ENCODE results near the gene PSMD10.

PSMD10 gene

DNA sequence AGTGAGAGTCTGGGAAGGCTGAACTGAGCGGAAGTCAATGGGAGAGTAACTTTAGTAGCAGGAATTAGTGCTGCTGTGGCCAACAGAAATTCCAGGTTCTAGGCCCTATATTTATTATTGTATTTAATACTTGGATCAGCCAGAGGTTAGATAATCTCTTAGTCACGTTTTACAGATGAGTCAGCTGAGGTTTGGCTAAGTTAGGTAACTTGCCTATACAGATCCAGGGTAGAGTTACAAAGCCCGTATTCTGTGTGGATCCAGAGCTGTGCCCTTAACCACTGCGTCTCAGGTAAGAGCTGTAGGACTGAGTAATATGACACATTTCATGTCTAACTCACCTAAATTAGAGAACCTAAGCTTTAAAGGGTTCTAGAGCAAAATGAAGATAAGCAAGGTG lies 20.5 kb downstream of the PSMD10 start:
- no peak for DNase-seq

DNA sequence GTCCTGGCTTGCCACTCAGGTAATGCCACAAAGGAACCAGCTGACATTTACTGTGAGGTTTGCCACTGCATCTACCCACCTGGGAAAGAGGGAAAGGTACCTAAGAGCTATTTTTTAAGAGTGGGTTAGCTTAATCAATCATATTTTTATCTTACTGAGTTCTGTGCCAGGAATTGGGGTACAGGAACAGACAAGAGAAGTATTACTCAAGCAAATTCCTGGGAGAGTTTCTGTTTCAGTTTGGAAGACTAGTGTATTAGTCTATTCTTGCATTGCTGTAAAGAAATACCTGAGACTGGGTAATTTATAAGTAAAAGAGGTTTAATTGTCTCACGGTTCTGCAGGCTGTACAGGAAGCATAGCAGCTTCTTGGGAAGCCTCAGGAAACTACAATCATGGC lies 23.2 kb downstream of the PSMD10 start:
- no peak for DNase-seq

DNA sequence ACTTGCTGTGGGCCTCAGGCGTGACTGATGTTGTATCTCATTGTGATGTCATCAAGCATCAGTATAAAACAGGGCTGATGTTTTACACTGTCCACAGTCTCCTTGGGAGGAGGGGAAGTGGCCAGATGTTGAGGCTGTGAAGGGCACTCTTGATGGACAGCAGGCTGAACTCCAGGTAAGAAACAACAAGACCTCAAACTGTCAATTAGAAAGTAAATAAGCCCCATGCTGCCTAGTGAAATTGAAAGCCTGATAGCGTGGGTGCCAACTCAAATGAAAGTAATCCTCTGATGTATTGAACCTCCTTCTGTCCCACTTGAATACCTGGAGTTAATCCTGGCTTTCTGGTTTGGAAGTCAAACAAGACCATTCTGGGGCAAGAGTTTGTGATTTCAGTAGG lies 26.7 kb downstream of the PSMD10 start:
- DNase-seq = no peak

DNA sequence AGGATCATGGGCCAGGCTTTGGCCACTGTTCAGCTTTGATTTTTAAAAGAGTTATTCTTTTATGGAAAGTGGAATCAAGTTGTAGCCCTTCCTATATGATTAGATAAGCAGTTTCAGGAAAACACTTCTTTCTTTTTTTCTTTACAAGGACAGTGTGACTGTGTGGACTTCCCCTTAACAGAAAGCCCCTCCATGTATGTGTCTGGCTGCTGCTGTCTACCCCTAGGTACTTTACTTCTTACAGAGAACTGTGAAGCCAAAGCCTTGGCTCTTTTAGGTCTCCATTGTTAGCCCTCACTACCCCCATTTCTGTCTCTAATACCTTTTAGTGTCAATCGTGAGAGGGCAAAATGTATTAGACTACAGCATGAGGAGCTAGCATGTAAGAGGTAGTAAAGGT lies 27.3 kb downstream of the PSMD10 start:
- no peak for DNase-seq

DNA sequence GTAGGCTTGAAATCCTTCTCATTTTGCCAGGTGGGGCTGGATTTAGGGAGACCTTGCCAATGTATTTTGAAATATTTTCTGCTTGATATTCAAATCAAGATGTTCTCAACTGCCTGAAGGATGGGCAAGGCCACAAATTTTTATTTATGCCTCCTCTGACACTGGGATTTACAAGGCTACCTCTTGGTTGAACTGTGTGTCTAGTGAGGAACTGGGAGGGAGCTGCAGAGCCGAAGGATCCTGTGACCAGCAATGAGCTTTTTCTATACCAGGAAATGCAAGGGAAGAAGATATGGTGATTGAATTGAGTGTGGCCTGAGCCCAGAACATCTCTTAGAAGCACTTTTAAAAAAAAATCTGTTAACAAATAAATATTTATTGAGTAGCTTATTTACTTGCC lies 31.5 kb downstream of the PSMD10 start:
- DNase-seq = no peak

DNA sequence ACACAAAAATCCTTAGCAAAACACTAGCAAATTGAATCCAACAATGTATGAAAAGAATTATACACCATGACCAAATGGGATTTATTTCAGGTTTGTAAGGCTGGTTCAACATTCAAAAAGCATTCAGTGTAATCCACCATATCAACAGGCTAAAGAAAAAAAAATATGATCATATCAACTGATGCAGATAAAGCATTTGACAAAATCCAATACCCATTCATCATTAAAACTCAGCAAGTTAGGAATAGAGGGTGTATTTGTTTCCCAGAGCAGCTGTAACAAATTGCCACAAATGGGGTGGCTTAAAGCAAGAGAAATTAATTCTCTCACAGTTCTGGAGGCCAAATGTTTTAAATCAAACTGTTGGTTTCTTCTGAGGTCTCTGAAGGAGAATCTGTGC lies 35.8 kb downstream of the PSMD10 start:
- DNase-seq = no peak

DNA sequence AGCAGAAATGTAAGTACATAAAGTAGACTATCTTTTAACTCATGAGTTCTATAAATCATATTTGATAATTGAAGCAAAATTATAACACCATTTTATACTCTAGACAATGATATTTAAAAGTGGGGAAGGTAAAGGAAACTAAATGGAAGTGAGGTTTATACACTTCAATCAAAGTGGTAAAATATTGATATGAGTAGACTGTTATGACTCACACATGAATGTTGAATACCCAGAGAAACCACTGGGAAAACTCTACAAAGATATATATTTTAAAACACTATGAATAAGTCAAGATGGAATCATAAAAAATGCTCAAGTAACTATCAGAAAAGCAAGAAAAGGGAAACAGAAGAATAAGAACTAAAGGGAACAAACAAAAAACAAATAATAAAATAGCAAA lies 38.1 kb downstream of the PSMD10 start:
- DNase-seq = no peak

DNA sequence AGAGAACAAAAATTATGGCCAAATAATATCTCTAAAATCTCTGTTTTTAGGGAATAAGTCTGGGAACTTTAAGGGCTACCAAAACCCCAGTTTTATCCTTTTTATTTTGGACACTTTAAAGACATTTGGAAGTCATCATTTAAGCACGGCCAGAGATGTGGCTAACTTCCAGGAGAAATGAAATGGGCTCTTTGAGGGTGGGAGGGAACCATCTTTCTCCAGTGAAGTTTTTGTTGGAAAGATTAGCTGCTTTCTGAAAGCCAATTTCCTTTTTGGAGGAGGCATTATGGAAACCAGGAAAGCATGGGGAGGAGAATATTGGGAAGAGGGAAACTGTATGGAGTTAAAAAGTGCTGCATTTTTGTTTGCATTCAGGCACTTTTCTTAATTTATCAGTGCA lies 41.7 kb downstream of the PSMD10 start:
- DNase-seq = no peak

DNA sequence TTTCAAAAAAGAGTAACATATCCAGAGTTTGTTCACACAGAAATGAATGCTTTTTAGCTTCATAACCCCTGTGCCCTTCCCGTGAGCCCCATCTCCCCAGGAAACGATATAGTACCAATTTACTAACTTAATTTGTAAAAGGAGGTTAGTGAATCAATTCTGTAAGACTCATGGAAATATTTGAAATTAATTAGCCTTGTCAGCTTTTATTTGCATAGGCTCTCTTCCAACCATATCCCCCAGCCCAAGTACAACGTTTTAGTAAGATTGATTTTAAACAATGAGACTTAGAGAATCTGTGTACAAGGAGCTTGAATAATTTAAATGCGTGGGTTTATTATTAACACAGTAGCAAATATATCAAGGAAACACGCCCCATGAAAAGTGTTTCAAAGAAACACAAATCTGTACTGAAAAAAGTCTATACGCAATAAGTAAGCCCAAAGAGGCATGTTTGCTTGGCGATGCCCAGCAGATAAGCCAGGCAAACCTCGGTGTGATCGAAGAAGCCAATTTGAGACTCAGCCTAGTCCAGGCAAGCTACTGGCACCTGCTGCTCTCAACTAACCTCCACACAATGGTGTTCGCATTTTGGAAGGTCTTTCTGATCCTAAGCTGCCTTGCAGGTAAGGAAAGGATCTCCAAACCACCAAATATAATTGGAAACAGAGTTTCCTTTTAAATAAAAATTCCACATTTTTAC lies 46.6 kb downstream of the PSMD10 start, which contains the start of gene VSIG1:
Gene VSIG1, plus strand, starts transcription at position 512 of the 703 bp plus-strand sequence. Its CDS starts 66 bp downstream, at position 578.
- DNase-seq = no peak

DNA sequence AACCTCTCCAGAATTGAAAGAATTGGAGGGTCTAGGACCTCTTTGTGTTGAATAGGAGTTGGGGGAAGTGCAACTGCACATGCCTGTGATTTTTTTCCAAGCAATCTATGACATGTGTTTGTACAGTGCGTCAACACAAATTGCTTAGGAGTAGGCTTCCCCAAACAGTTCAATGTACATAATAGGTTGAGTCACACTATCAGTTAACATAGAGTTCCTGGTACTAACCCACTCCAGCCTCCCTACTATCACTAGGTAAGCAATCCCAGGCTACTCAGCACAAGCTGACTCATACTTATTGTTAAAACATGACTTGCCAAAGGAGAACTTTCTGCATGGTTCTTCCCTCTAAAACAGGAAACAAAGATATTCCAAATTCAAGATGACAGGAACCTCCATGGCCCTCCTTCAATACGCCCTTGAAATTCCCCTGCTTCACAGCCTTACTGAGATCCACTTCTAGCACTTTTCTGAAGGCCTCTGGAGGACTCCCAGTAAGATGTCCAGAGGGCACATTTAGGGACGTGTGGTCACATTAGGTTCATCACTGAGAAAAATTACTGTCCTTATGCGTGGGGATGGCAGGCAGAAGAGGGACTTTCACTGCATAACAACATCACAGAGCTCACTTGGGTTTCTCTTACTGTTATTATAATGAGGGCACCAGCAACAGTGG lies 54.9 kb downstream of the PSMD10 start:
- DNase-seq = no peak

DNA sequence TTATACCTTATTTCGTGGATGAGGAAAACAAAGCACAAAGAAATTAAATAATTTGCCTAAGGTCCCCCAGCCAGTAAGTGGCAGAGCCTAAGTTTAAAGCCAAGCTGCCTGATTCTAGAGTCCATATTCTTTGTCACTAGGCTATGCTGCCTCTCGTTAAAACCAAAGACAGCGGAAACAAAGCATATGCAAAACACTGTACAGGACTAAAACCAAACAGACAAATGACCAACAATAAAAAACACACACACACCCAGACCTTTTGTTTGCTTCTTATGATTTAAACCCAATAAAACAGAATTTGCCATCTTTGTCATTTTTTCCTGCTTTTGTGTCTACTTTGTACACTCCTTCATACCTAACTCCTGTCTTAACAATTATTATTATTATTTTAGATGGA lies 56.6 kb downstream of the PSMD10 start:
- no peak for DNase-seq
